Measurements from ENCODE around the gene ASTN1. TPM values are rescaled to one million over a fixed set of nuclear protein-coding genes. Genes with fewer than 3 reads are reported as not detected.

Gene ASTN1
- total and polyA plus RNA-seq, 2 experiments from 2014 or later = 9.3 to 34.2 TPM

- H3K4me1 ChIP-seq (ENCODE audit: low read depth) = peaks cover 54% of the 10 kb centered on the region
- H3K4me3 ChIP-seq = no peak overlapping the region
- no peak for TF ChIP-seq CTCF (IDR thresholded peaks at IDR 0.05; ENCODE audit: low read depth, low read length)
- peak overlapping the region; percentile 53 for H3K27ac ChIP-seq
- no peaks in the 10 kb centered on the region for H3K9me3 ChIP-seq (ENCODE audit: low read depth)
- H3K27me3 ChIP-seq = no peaks in the 10 kb centered on the region
- peak in 1 of 2 donors; percentile 20 for DNase-seq (ENCODE audit: low read depth in 1 of 2, low spot score in 1 of 2)
- no peaks in the 10 kb centered on the region for H3K36me3 ChIP-seq
Observed at GRCh38 chr1:177206831-177207355, 42.4 kb upstream of the ASTN1 start.

- no peak for DNase-seq (ENCODE audit: low read depth in 1 of 2, low spot score in 1 of 2)
- Histone ChIP-seq H3K27ac (no peak overlapping the region), H3K36me3 (no peaks in the 10 kb centered on the region), H3K9me3 (ENCODE audit: low read depth) (no peaks in the 10 kb centered on the region), H3K27me3 (no peaks in the 10 kb centered on the region), H3K4me1 (ENCODE audit: low read depth) (peaks cover 8% of the 10 kb centered on the region), H3K4me3 (no peak overlapping the region)
- TF ChIP-seq CTCF (IDR thresholded peaks at IDR 0.05; ENCODE audit: low read depth, low read length) = no peak
Observed at GRCh38 chr1:177200290-177200689, 35.8 kb upstream of the ASTN1 start.

GRCh38 chr1:177198243-177198642 is 33.7 kb upstream of the ASTN1 start:
- H3K4me3 ChIP-seq = no peak overlapping the region
- H3K36me3 ChIP-seq = no peaks in the 10 kb centered on the region
- H3K4me1 ChIP-seq (ENCODE audit: low read depth) = peaks cover 8% of the 10 kb centered on the region
- DNase-seq (ENCODE audit: low read depth in 1 of 2, low spot score in 1 of 2) = no peak
- H3K9me3 ChIP-seq (ENCODE audit: low read depth) = no peaks in the 10 kb centered on the region
- no peaks in the 10 kb centered on the region for H3K27me3 ChIP-seq
- no peak overlapping the region for H3K27ac ChIP-seq
- TF ChIP-seq CTCF (IDR thresholded peaks at IDR 0.05; ENCODE audit: low read depth, low read length) = no peak

GRCh38 chr1:177190308-177190970 is 25.9 kb upstream of the ASTN1 start:
- no peak overlapping the region for H3K4me3 ChIP-seq
- DNase-seq (ENCODE audit: low read depth in 1 of 2, low spot score in 1 of 2) = no peak
- no peaks in the 10 kb centered on the region for H3K36me3 ChIP-seq
- H3K4me1 ChIP-seq (ENCODE audit: low read depth) = no peaks in the 10 kb centered on the region
- peaks cover 3% of the 10 kb centered on the region for H3K27me3 ChIP-seq
- no peaks in the 10 kb centered on the region for H3K9me3 ChIP-seq (ENCODE audit: low read depth)
- no peak overlapping the region for H3K27ac ChIP-seq
- no peak for TF ChIP-seq CTCF (IDR thresholded peaks at IDR 0.05; ENCODE audit: low read depth, low read length)

- Histone ChIP-seq H3K36me3 (no peaks in the 10 kb centered on the region), H3K9me3 (ENCODE audit: low read depth) (no peaks in the 10 kb centered on the region), H3K27ac (no peak overlapping the region), H3K27me3 (no peaks in the 10 kb centered on the region), H3K4me3 (no peak overlapping the region), H3K4me1 (ENCODE audit: low read depth) (no peaks in the 10 kb centered on the region)
- DNase-seq (ENCODE audit: low read depth in 1 of 2, low spot score in 1 of 2) = no peak
- TF ChIP-seq CTCF (IDR thresholded peaks at IDR 0.05; ENCODE audit: low read depth, low read length) = no peak
Observed at GRCh38 chr1:177186639-177187038, 22.1 kb upstream of the ASTN1 start.

All from cardiac muscle cell (in vitro differentiated cells and primary cell).